Middle frontal gyrus (tissue), 1 donor: ENCODE results near the gene BCL2.

ENCODE experiments used
- DNase-seq: peaks from one replicate; pipeline ENCODE4 v3.0.0-alpha.2; 2015; ENCODE audit warnings: low spot score; ENCODE audit errors: extremely low spot score

BCL2 gene

DNA sequence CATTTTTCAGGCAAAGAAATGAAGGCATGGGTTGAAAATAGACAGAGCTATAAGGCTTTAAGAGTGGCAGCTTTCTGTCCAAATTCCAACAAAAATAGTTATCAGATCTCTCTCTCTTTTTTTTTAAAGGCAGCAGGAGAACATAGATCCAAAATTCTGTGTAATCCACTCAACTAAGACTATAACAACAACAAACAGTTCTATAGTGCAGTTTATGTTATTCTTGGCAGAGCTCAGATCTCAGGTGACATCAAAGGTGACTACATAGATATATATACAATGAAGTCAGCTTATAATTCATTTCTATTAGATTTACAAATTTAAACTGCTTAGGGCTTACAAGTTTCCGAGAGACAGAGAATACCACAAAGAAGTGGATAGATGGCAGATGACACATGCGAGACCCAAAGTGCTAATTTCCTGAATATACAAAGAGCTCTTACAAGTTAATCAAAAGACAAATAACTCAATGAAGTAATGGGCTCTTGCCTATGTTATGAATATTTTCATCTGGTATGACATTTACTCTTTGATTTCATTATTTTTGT lies 223.2 kb downstream of the BCL2 start:
- DNase-seq = no peak

DNA sequence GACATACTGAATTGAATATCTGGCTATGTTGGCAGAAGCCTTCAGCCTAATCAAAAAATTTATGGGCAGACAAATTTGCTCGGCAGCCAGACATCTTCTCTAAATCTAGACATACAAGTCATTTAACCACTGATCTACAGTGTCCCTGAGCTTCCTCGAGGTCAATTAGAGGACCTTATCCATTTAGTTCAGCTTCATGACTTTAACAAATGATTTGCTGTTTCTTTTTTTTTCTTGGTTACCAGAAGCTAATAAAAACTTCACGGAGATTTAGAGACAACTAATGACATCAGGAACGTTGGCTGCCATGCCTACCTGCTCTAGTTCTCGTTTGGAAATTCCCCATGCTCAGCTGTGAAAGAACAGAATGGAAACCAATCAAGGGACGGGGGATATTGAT lies 223.8 kb downstream of the BCL2 start:
- DNase-seq = no peak

DNA sequence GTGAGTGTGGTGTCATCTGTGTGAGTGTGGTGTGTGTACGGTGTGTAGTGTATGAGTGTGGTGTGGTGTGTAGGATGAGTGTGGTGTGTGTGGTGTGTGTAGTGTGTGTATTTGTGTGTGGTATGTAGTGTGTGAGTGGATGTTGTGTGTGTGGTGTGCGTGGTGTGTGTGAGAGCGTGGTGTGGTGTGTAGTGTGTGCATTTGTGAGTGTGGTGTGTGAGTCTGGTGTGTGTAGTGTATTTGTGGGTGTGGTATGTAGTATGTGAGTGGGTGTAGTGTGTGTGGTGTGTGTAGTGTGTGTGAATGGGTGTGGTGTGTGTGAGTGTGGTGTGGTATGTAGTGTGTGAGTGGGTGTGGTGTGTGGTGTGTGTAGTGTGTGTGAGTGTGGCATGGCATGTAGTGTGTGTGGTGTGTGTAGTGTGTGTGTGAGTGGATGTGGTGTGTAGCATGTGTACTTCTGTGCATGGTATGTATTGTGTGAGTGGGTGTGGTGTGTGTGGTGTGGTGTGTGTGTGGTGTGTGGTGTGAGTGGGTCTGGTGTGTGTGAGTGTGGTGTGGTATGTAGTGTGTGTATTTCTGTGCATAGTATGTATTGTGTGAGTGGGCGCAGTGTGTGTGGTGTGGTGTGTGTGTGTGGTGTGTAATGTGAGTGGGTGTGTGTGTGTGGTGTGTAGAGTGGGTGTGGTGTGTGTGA lies 227.8 kb downstream of the BCL2 start:
- DNase-seq = no peak

DNA sequence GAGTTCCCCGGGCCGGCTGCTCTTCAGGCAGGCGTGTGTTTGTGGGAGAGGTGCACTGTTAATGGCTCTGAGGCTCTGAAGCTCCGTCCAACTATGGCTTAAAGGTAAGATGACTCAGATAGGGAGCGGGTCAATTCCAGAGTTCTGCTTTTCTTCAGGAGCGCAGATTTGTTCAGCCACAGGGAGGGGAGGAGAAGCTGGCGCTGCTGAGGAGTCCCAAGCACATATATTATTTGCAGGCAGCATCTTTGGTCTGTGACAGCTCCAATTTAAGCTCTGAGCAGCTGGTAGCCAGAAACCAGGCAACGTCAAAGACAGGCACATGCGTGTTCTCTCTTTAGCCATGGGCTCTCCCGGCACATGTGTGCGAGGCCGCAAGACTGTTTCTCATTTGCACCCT lies 229.2 kb downstream of the BCL2 start:
- no peak for DNase-seq

DNA sequence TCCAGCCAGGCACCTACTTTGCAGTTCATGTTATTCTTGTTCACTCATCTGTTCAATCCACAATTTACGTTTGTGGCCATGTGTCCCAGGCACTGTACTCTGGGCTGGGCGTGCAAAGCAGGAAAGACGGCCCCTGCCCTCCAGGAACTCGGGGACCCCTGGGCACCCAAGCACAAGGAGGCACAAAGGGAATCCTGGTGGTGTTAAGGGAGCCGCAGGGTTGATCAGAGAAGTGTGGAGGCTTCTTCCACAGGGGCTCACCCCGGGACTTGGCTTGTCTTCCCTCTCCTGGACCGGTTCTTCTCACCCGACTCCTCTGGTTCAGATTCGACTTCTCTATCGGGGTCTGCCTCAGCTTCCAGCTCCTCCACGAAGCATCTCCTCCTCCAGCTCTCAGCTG lies 230.5 kb downstream of the BCL2 start:
- DNase-seq = no peak

DNA sequence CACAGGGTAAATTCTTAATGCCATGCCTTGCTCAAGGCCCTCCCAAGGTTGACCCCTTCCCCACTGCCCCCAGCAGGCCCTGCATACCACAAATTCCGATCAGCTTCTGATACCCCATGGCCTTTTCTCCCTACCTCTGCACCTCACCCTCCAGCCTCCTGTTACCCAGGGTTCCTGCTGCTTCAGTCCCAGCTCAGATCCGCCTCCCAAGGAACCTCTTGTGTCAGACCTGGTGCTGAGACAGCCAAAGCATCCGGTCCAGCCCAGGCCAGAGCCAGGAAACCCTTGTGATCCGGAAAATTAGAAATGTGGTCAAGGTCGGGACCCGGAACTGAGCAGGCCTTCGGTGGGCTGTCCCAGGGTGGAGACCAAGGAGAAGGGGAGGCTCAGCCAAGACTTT lies 231.3 kb downstream of the BCL2 start:
- DNase-seq = no peak

DNA sequence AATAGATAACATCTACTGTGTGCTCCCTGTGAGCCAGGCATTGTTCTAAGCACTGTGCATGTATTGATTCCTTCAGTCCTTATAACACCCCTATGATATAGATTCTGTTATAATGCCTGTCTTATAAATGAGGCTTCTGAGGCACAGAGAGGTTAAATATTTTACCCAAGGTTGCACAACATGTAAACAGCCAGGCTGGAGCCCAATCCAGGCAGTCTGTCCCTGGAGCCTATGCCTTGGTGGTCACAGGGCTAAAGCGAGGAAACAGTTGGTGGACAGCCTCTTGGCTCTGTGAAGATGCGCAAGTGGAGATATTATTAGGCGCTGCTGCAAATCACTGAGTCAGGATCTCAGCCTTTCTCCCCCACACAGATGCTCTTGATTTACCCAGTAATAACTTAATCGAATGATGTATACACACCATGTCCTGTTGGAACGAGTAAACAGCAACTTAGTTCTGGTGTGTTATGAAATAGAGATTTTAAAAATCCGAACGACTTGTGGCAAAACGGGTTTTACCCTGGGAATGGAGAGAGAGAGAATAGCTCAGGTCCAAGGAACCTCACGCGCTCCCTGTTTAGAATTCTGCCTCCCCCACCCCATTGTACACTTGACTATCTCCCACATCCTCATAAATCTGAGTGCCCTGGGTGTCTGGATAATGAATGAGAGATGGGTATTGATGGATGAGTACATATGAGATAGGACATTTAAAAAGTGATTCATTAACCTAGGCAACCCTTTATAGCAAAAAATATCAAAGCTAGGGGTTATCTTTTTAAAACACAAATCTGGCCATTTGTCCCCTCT lies 231.9 kb downstream of the BCL2 start:
- no peak for DNase-seq

DNA sequence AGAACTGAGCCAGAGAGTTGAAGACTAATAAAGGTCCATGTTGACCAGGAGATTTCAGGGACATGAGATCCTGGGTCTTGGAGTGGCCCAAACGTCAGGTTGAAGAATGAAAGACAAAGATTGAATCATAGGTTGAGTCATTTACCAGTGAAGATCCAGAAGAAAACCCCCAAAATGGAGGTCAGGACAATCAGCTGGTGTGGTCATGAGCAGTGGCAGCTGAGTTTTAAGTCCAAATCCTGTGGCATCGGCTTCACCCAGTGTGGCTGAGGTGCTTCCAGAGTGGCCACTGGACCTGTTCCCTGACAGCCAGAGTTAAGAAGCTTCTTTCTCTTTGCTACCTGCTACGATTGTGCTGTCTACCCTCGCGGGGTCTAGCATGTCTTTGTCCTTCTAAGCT lies 234.0 kb downstream of the BCL2 start:
- no peak for DNase-seq

DNA sequence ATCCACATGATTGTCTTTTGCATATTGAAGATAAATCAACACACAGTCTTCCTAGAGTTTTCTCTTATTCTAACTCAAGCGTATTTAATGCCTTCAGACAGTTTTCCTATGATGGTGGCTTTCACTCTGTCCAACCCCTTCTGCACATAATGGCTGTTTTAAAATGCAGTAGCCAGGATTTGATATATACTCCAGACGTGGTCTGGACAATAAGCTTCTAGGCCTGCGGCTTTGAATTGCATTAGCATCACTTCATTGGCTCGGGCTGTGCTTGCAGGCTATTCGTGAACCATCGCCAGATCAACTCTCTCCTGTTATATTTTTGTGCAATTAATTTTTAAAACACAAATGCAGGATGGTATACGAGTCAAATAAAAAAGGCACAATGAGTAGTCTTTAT lies 235.3 kb downstream of the BCL2 start:
- no peak for DNase-seq

DNA sequence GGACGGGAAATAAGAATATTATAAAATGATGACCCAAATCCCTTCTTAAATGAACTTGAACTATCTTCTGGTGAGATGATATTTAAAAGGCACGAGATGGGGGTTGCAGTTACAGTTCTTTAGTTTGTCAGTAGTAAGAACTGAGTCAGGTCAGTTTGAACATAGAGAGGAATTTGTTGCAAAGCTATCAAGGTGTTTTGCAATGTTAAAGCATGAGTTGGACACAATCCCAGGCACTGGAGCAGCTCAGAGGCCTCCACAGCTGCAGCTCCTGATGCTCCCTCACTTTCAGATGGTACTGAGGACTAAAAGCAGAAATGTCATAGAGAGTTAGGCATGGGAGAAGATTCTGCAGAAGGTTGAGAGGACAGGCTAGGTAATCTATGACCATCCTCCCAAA lies 236.0 kb downstream of the BCL2 start:
- DNase-seq = no peak

DNA sequence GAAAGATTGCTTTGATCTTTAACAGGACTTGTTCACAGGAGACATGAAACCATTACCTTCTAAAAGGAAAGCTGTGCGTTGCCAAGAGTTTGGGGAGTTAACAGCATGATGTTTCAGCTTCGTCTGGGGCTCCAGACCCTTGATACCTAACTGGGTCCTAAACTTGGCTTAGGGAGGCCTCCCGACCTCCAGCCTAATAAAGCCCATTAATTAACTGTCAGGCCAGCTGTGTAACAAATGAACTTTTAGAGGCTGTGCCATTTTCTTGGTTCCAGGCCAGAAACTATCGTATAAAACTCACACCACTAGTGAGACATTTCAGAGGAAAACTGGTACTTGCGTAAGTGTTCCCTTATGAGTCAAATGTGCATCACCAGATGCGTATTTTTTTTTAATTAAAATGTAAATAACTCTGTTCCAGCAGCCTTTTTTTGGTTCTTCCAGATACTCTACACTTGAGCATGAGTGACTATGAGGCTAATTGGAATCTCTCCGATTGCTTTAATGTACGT lies 236.5 kb downstream of the BCL2 start:
- DNase-seq = no peak

DNA sequence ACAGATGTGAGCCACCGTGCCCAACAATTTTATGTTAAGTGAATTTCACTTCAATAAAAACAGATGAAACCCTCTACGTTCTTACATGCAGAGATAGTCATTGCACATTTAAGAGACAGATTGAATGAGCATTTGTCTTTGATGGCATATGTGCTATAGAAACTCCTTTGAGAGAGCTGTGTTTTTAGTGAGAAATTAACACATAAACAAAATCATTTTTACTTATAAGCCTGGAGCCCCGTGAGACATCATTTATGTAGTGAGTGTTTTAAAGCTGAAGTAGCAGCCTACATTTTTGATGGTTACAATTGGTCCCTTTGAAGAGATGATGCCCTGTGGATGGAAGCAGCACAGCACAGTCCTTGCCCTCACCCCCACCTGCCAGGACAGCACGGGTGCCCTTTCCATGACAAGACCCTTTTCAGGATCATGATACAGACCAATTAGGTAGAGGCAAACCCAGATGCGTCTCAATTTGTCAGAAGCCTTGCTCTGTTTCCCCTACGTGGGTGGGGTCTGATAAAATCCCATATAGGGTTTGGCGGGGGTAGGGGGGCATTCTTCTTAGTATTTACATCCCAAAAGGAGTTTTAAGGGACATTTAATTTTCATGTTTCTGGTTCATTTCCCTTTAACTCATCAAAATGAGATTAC lies 237.1 kb downstream of the BCL2 start:
- no peak for DNase-seq

DNA sequence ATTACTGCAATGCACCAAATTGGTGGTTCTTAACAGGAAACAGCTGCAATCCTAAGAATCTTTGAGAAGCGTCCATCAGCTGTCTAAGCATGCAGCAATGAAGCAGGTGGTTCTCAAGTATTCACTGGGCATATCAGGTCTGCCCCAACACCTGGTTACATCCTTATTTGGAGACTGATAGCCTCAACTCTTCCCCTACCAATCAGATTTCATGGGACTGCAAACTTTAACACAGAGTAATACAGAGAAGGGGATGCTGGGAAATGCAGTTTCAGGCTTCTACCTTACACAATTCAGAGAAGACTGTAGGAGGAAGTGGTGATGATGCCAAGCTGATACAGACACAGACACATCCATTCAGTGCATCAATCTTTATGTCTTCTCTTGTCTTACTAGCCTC lies 240.5 kb downstream of the BCL2 start:
- no peak for DNase-seq

DNA sequence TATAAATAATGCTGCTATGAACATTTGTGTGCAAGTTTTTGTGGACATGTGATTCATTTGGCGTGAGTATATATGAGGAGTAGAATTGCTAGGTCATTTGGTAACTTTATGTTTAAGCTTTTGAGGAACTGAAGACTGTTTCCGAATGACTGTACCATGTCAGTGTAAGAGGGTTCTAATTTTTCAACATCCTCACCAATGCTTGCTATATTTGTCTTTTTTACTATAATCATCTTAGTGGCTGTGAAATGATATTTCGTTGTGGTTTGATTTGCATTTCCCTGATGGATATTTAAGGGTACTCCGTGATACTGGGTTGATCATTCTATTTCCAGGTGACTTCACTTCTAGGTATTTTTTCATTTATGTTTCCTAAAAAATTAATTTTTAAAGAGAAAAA lies 241.1 kb downstream of the BCL2 start:
- DNase-seq = no peak

DNA sequence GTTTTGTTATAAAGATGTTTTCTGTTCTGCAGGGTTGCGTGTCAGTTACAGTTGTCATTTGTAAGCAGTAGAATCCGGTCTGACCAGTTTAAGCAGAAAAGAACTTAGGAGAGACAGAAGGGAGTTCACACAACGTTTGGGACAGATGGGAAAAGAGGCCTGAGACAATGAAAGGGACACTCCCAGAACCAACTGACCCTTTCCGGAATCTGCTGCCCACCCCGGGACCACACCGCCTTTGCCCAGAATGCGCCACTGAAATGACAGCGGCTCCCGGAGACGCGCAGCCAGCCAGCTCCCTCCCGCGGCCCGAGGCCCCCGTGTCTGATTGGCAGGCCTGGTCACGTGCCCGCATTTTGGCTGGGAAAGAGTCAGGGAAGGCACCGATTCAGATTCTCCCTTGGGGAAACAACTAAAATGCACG lies 244.6 kb downstream of the BCL2 start:
- peak; percentile 44 for DNase-seq

DNA sequence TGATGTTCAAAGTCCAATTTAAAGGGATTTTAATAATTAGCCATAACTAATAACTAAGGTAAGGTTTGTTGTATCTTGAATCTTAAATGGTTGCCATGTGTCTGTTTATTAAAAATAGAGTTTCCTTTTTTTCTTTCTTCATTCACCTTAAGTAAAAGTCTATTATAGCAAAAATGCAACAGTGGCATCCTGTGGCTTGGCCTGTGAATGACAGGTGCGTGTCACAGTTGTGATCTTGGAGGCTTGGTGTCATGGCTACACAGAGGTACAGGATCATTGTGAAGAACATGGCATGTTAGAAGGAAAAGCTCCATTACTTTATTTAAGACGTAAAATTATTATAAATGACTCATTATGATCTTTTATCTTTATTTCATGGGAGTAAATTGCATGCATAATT lies 246.1 kb downstream of the BCL2 start:
- no peak for DNase-seq
